ENCODE results near the gene TTC1. TPM values are rescaled to one million over a fixed set of nuclear protein-coding genes. Genes with fewer than 3 reads are reported as not detected.

TTC1 gene
- total and polyA plus RNA-seq, 2 donors: 58.2 to 63.7 TPM

DNA sequence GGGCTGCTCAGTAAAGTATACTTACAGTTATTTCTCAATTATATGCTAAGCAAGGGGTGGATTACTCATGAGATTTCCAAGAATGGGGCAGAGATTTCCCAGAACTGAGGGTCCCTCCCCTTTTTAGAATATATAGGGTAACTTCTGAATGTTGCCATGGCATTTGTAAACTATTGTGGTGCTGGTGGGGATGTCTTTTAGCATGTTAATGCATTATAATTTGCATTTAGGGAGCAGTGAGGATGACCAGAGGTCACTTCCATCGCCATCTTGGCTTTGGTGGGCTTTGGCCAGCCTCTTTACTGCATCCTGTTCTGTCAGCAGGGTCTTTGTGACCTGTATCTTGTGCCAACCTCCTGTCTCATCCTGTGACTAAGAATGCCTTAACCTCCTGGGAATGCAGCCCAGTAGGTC lies 35.5 kb downstream of the TTC1 start:
- Histone ChIP-seq H3K4me3 (ENCODE audit: low read length in 2 of 2) (no peak overlapping the region), H3K36me3 (ENCODE audit: control insufficient read depth in 2 of 2, insufficient read depth in 2 of 2, low read length in 1 of 2) (peaks cover 16 to 37% of the 10 kb centered on the region in 2 donors), H3K27ac (ENCODE audit: low read depth in 1 of 2, low read length in 1 of 2) (no peak overlapping the region), H3K4me1 (ENCODE audit: control insufficient read depth in 2 of 2, insufficient read depth in 2 of 2, low read length in 2 of 2) (no peaks in the 10 kb centered on the region), H3K9me3 (ENCODE audit: control insufficient read depth in 2 of 2, insufficient read depth in 1 of 2, low read length in 1 of 2) (no peaks in the 10 kb centered on the region), H3K27me3 (ENCODE audit: control insufficient read depth in 2 of 2, insufficient read depth in 1 of 2, low read length in 1 of 2) (no peaks in the 10 kb centered on the region)
- WGBS: 100% methylated on average over 1 of the region's 1 CpG
- no peak for DNase-seq (ENCODE audit: low read depth in 6 of 9, low spot score in 9 of 9)

DNA sequence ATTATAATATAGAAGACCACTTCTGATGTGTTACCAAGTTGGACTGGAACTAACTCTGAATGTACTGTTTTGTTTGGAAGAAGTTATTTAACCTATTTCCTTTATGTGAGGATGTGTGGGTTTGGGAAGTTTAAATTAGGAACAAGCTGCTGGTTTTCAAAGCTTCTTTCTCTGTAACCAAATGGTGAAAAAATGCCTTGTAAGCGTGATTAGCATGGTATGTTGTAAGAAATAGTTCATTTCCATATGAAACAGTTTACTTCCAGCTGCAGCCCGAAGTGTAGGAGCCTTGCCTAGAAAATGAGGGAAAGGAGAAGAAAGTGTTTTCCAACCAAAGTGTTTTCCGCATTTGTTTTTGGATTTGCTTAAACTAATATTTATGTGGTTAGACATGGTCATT lies 36.0 kb downstream of the TTC1 start:
- Histone ChIP-seq H3K4me3 (ENCODE audit: low read length in 2 of 2) (no peak overlapping the region), H3K9me3 (ENCODE audit: control insufficient read depth in 2 of 2, insufficient read depth in 1 of 2, low read length in 1 of 2) (no peaks in the 10 kb centered on the region), H3K4me1 (ENCODE audit: control insufficient read depth in 2 of 2, insufficient read depth in 2 of 2, low read length in 2 of 2) (no peaks in the 10 kb centered on the region), H3K27me3 (ENCODE audit: control insufficient read depth in 2 of 2, insufficient read depth in 1 of 2, low read length in 1 of 2) (no peaks in the 10 kb centered on the region), H3K27ac (ENCODE audit: low read depth in 1 of 2, low read length in 1 of 2) (no peak overlapping the region), H3K36me3 (ENCODE audit: control insufficient read depth in 2 of 2, insufficient read depth in 2 of 2, low read length in 1 of 2) (peaks cover 21 to 39% of the 10 kb centered on the region in 2 donors)
- 96% methylated on average over 3 of the region's 3 CpGs for WGBS
- no peak for DNase-seq (ENCODE audit: low read depth in 6 of 9, low spot score in 9 of 9)

DNA sequence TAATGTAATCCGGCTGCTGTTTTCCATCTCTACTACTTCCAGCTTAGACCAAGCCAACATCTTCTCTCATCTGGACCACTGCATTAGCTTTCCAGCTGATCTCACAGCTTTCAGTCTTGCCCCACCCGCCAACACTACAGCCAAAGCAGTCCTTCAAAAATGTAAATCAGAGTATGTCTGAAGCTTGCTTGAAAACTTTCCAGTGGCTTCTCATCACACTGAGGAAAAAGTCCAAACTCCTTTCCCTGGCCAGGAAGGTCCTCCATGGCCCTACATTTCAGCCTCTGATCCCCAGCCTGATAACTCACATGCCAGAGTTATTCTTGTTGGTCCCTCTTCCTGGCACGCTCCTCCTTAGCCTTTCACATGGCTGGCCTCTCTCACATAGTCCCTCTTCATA lies 38.5 kb downstream of the TTC1 start:
- no peak for DNase-seq (ENCODE audit: low read depth in 6 of 9, low spot score in 9 of 9)
- no peaks in the 10 kb centered on the region for H3K4me1 ChIP-seq (ENCODE audit: control insufficient read depth in 2 of 2, insufficient read depth in 2 of 2, low read length in 2 of 2)
- H3K4me3 ChIP-seq (ENCODE audit: low read length in 2 of 2): no peak overlapping the region
- no peaks in the 10 kb centered on the region for H3K27me3 ChIP-seq (ENCODE audit: control insufficient read depth in 2 of 2, insufficient read depth in 1 of 2, low read length in 1 of 2)
- no peaks in the 10 kb centered on the region for H3K9me3 ChIP-seq (ENCODE audit: control insufficient read depth in 2 of 2, insufficient read depth in 1 of 2, low read length in 1 of 2)
- WGBS: 95% methylated on average over 3 of the region's 3 CpGs
- H3K36me3 ChIP-seq (ENCODE audit: control insufficient read depth in 2 of 2, insufficient read depth in 2 of 2, low read length in 1 of 2): peaks cover 34 to 45% of the 10 kb centered on the region in 2 donors
- H3K27ac ChIP-seq (ENCODE audit: low read depth in 1 of 2, low read length in 1 of 2): peak overlapping the region in 1 of 2 donors; percentile 15

DNA sequence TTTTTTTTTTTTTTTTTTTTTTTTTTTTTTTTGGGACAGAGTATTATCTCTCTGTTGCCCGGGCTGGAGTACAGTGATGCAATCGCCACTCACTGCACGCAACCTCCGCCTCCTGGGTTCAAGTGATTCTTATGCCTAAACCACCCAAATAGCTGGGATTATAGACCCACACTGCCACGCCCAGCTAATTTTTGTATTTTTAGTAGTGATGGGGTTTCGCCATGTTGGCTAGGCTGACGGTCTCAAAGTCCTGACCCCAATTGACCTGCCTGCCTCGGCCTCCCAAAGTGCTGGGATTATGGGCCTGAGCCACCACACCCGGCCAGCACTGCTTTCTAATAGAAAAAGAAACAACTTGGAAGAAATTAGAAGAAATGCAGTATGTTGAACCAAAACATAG lies 39.2 kb downstream of the TTC1 start:
- Histone ChIP-seq H3K4me1 (ENCODE audit: control insufficient read depth in 2 of 2, insufficient read depth in 2 of 2, low read length in 2 of 2) (no peaks in the 10 kb centered on the region), H3K27ac (ENCODE audit: low read depth in 1 of 2, low read length in 1 of 2) (no peak overlapping the region), H3K4me3 (ENCODE audit: low read length in 2 of 2) (no peak overlapping the region), H3K36me3 (ENCODE audit: control insufficient read depth in 2 of 2, insufficient read depth in 2 of 2, low read length in 1 of 2) (peaks cover 34 to 49% of the 10 kb centered on the region in 2 donors), H3K27me3 (ENCODE audit: control insufficient read depth in 2 of 2, insufficient read depth in 1 of 2, low read length in 1 of 2) (no peaks in the 10 kb centered on the region), H3K9me3 (ENCODE audit: control insufficient read depth in 2 of 2, insufficient read depth in 1 of 2, low read length in 1 of 2) (no peaks in the 10 kb centered on the region)
- WGBS: 96% methylated on average over 9 of the region's 9 CpGs
- no peak for DNase-seq (ENCODE audit: low read depth in 6 of 9, low spot score in 9 of 9)

DNA sequence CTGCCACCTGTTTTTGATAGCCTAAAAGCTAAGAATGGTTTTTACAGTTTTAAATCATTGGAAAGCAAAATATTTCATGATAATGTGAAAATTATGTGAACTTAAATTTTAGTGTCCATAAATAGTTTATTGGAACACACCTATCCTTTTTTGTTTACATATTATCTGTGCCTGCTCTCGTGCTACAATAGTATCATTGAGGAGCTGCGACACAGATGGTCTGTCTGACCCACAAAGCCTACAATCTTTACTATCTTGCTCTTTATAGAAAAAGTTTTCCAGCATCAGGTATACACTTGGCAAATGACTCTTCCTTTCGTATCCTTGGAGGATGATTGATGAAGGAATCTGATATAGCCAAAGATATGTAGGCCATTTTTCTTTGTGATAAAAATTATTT lies 40.2 kb downstream of the TTC1 start:
- no peaks in the 10 kb centered on the region for H3K27me3 ChIP-seq (ENCODE audit: control insufficient read depth in 2 of 2, insufficient read depth in 1 of 2, low read length in 1 of 2)
- no peak for DNase-seq (ENCODE audit: low read depth in 6 of 9, low spot score in 9 of 9)

DNA sequence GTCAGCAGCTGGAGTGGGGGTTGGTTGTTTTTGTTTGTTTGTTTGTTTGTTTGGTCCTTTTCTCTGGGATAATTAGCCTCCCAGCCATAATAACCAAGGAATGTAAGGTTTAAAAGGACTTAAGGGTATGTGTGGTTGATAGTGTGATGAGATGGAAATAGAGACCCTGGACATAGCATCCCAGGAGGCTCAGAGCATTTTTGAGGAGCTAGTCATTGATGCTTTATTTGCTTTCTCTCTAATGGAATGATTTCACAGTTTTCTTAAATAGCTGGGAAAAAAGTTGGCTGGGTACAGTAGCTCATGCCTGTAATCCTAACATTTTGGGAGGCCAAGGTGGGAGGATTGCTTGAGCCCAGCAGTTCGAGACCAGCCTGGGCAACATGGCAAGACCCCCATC lies 45.1 kb downstream of the TTC1 start:
- no peak for DNase-seq (ENCODE audit: low read depth in 6 of 9, low spot score in 9 of 9)
- H3K27ac ChIP-seq (ENCODE audit: low read depth in 1 of 2, low read length in 1 of 2): no peak overlapping the region
- H3K4me1 ChIP-seq (ENCODE audit: control insufficient read depth in 2 of 2, insufficient read depth in 2 of 2, low read length in 2 of 2): no peaks in the 10 kb centered on the region
- H3K9me3 ChIP-seq (ENCODE audit: control insufficient read depth in 2 of 2, insufficient read depth in 1 of 2, low read length in 1 of 2): no peaks in the 10 kb centered on the region
- H3K27me3 ChIP-seq (ENCODE audit: control insufficient read depth in 2 of 2, insufficient read depth in 1 of 2, low read length in 1 of 2): no peaks in the 10 kb centered on the region
- H3K36me3 ChIP-seq (ENCODE audit: control insufficient read depth in 2 of 2, insufficient read depth in 2 of 2, low read length in 1 of 2): peaks cover 48 to 75% of the 10 kb centered on the region in 2 donors
- H3K4me3 ChIP-seq (ENCODE audit: low read length in 2 of 2): no peak overlapping the region
- WGBS: 98% methylated on average over 1 of the region's 1 CpG

More for the DNA sequence above, 40.2 kb downstream of the TTC1 start:
- Histone ChIP-seq H3K9me3 (ENCODE audit: control insufficient read depth in 2 of 2, insufficient read depth in 1 of 2, low read length in 1 of 2) (no peaks in the 10 kb centered on the region), H3K4me1 (ENCODE audit: control insufficient read depth in 2 of 2, insufficient read depth in 2 of 2, low read length in 2 of 2) (no peaks in the 10 kb centered on the region), H3K4me3 (ENCODE audit: low read length in 2 of 2) (no peak overlapping the region), H3K27ac (ENCODE audit: low read depth in 1 of 2, low read length in 1 of 2) (no peak overlapping the region), H3K36me3 (ENCODE audit: control insufficient read depth in 2 of 2, insufficient read depth in 2 of 2, low read length in 1 of 2) (peaks cover 38 to 52% of the 10 kb centered on the region in 2 donors)
- WGBS: 79% methylated on average over 3 of the region's 3 CpGs

DNA sequence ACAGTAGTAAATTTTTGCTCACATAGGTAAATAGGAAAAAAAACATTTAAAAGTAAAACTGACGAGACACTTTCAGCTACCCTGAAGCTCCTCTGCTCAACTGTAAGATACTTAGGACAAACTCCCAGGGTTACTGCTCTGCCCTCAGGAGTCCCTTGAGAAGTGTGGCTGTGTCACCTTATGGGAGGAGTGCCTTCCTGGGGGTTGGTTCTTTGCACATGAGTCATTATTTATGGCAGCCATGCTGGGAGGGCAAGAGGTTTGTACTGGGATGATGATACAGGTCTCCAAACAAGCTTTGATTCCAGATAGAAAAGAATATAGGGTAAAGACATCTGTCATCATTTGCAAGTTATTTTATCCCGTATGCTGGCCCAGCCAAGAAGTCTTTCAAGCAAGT lies 45.9 kb downstream of the TTC1 start:
- Histone ChIP-seq H3K4me3 (ENCODE audit: low read length in 2 of 2) (no peak overlapping the region), H3K27ac (ENCODE audit: low read depth in 1 of 2, low read length in 1 of 2) (no peak overlapping the region), H3K4me1 (ENCODE audit: control insufficient read depth in 2 of 2, insufficient read depth in 2 of 2, low read length in 2 of 2) (no peaks in the 10 kb centered on the region), H3K36me3 (ENCODE audit: control insufficient read depth in 2 of 2, insufficient read depth in 2 of 2, low read length in 1 of 2) (peaks cover 44 to 69% of the 10 kb centered on the region in 2 donors), H3K9me3 (ENCODE audit: control insufficient read depth in 2 of 2, insufficient read depth in 1 of 2, low read length in 1 of 2) (no peaks in the 10 kb centered on the region), H3K27me3 (ENCODE audit: control insufficient read depth in 2 of 2, insufficient read depth in 1 of 2, low read length in 1 of 2) (no peaks in the 10 kb centered on the region)
- DNase-seq (ENCODE audit: low read depth in 6 of 9, low spot score in 9 of 9): no peak
- 96% methylated on average over 2 of the region's 2 CpGs for WGBS

DNA sequence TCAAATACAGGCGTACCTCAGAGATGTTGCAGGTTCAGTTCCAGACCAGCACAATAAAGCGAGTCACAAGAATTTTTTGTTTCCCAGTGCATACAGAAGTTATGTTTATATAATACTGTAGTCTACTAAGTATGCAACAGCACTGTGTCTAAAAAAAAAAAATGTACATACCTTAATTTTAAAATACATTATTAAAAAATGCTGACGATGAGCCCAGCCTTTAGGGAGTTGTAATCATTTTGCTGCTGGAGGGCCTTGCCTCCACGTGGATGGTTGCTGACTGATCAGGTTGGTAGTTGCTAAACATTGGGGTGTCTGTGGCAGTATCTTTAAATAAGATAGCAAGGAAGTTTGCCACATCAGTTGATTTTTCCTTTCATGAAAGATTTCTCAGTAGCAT lies 48.3 kb downstream of the TTC1 start:
- no peak overlapping the region for H3K27ac ChIP-seq (ENCODE audit: low read depth in 1 of 2, low read length in 1 of 2)
- no peaks in the 10 kb centered on the region for H3K4me1 ChIP-seq (ENCODE audit: control insufficient read depth in 2 of 2, insufficient read depth in 2 of 2, low read length in 2 of 2)
- 99% methylated on average over 4 of the region's 4 CpGs for WGBS
- peaks cover 42 to 69% of the 10 kb centered on the region in 2 donors for H3K36me3 ChIP-seq (ENCODE audit: control insufficient read depth in 2 of 2, insufficient read depth in 2 of 2, low read length in 1 of 2)
- DNase-seq (ENCODE audit: low read depth in 6 of 9, low spot score in 9 of 9): no peak
- no peaks in the 10 kb centered on the region for H3K9me3 ChIP-seq (ENCODE audit: control insufficient read depth in 2 of 2, insufficient read depth in 1 of 2, low read length in 1 of 2)
- no peak overlapping the region for H3K4me3 ChIP-seq (ENCODE audit: low read length in 2 of 2)
- no peaks in the 10 kb centered on the region for H3K27me3 ChIP-seq (ENCODE audit: control insufficient read depth in 2 of 2, insufficient read depth in 1 of 2, low read length in 1 of 2)

DNA sequence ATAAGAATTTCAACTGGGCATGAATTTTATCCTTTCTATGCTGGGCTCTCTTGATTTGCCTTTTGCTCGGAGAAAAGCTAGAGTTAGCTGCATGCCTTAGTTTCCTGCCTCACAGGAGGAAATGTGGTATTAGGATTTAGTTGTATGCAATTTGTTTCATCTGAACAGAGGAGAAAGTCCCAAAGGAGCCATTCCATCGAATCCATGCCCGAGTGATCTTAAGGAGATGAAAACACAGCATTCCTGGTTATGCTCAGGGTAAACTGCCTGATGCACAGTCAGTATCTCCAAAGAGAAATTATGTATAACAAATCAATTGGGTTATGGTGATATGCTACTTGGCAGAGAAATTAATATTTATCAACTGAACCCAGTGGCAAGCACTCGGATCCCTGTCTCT lies 51.1 kb downstream of the TTC1 start:
- Histone ChIP-seq H3K27me3 (ENCODE audit: control insufficient read depth in 2 of 2, insufficient read depth in 1 of 2, low read length in 1 of 2) (no peaks in the 10 kb centered on the region), H3K4me1 (ENCODE audit: control insufficient read depth in 2 of 2, insufficient read depth in 2 of 2, low read length in 2 of 2) (no peaks in the 10 kb centered on the region), H3K36me3 (ENCODE audit: control insufficient read depth in 2 of 2, insufficient read depth in 2 of 2, low read length in 1 of 2) (peaks cover 39 to 61% of the 10 kb centered on the region in 2 donors), H3K4me3 (ENCODE audit: low read length in 2 of 2) (no peak overlapping the region), H3K27ac (ENCODE audit: low read depth in 1 of 2, low read length in 1 of 2) (no peak overlapping the region), H3K9me3 (ENCODE audit: control insufficient read depth in 2 of 2, insufficient read depth in 1 of 2, low read length in 1 of 2) (no peaks in the 10 kb centered on the region)
- WGBS: 97% methylated on average over 4 of the region's 4 CpGs
- no peak for DNase-seq (ENCODE audit: low read depth in 6 of 9, low spot score in 9 of 9)

DNA sequence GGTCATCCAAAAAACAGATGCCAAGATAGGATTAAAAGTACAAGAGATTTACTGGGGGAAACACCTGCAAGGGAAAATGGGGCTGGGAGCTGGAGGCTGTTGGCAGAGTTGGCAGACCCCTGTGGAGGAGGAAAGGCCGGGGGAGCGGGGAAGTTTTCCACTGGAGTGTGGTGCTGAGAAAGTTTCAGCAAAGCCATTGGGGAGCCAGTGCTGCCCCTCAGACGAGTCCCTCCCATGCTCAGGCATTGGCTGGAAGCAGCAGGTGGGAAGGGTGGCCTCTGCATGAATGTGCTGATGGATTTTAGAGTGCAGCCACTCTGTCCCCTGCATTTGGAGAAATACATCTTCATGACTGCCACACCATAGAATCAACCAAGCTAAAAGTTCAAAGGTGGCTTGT lies 52.8 kb downstream of the TTC1 start:
- H3K36me3 ChIP-seq (ENCODE audit: control insufficient read depth in 2 of 2, insufficient read depth in 2 of 2, low read length in 1 of 2): peaks cover 27 to 52% of the 10 kb centered on the region in 2 donors
- H3K4me1 ChIP-seq (ENCODE audit: control insufficient read depth in 2 of 2, insufficient read depth in 2 of 2, low read length in 2 of 2): no peaks in the 10 kb centered on the region
- H3K27me3 ChIP-seq (ENCODE audit: control insufficient read depth in 2 of 2, insufficient read depth in 1 of 2, low read length in 1 of 2): no peaks in the 10 kb centered on the region
- no peaks in the 10 kb centered on the region for H3K9me3 ChIP-seq (ENCODE audit: control insufficient read depth in 2 of 2, insufficient read depth in 1 of 2, low read length in 1 of 2)
- no peak overlapping the region for H3K4me3 ChIP-seq (ENCODE audit: low read length in 2 of 2)
- 87% methylated on average over 3 of the region's 3 CpGs for WGBS
- no peak for DNase-seq (ENCODE audit: low read depth in 6 of 9, low spot score in 9 of 9)
- no peak overlapping the region for H3K27ac ChIP-seq (ENCODE audit: low read depth in 1 of 2, low read length in 1 of 2)
